HG02642 (cell line): ENCODE results near the gene SEC14L2.

Experiments used
- ATAC-seq: cut with Tn5 transposase; IDR thresholded peaks from one replicate; pipeline ENCODE4 v1.9.1; 2021; ENCODE audit warnings: mild to moderate bottlenecking; ENCODE audit not compliant: unreplicated experiment, poor library complexity

Gene SEC14L2

GRCh38 chr22:30424534-30425326, 27.9 kb downstream of the SEC14L2 start:
- no peak for ATAC-seq

DNA sequence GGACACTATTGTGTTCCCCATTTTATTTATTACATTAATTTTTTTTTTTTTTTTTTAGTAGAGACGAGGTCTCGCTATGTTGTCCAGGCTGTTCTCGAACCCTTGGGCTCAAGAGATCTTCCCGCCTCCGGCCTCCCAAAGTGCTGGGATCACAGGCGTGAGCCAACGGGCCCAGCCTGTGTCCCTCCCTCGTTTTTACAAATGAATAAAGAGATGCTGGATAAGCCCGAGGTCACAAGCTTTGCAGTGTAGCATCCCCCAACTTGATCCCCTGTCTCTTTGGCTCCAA, 28.5 kb downstream of the SEC14L2 start:
- no peak for ATAC-seq

- ATAC-seq: no peak
Measured at GRCh38 chr22:30425616-30426387, 29.0 kb downstream of the SEC14L2 start, which contains the start of gene MTFP1. Gene MTFP1, plus strand, starts transcription at chr22:30425768. Its CDS starts 112 bp downstream, at chr22:30425880.

GRCh38 chr22:30426388-30427353, 29.9 kb downstream of the SEC14L2 start:
- ATAC-seq: no peak

- ATAC-seq: no peak
Measured at GRCh38 chr22:30427871-30428270, 31.1 kb downstream of the SEC14L2 start.

- ATAC-seq: no peak
Measured at GRCh38 chr22:30429887-30430286, 33.1 kb downstream of the SEC14L2 start.

DNA sequence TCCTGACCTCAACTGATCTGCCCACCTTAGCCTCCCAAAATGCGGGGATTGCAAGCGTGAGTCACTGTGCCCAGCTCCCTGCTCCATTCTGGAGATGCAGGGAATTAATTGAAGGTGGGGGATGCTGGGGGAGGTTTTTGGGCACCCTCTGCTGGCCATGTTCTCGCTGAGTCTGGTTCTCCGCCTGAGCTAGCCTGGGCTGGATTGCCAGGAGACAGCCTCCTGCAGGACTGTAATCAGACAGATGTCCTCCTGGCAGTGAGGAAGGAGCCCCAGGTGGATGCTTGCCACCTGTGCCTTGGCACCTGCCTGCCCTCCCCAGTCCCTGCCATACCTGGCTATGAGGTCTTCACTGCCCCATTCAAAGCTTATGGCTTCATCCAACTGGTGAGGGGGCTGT, 34.1 kb downstream of the SEC14L2 start:
- no peak for ATAC-seq

GRCh38 chr22:30432096-30432495, 35.3 kb downstream of the SEC14L2 start:
- ATAC-seq: no peak

DNA sequence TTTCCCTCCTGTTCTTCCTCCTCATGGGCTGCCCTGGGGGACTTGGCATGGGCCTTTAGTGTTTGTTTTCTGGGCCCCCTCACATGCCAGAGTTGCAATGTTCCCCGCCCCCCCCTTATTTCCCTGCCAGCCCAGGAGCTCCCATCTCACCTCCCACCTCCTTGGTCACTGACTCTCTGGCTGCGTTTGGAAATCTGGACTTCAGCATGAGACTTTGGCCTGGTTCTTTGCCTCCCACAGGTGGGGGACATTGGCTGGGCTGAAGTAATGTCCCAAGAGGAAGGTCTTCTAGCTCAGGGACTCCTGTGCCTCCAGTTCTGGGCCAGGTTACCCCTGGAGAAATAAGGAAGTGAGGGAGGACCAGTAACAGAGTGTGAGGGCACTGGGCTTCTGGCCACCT, 35.7 kb downstream of the SEC14L2 start:
- no peak for ATAC-seq

DNA sequence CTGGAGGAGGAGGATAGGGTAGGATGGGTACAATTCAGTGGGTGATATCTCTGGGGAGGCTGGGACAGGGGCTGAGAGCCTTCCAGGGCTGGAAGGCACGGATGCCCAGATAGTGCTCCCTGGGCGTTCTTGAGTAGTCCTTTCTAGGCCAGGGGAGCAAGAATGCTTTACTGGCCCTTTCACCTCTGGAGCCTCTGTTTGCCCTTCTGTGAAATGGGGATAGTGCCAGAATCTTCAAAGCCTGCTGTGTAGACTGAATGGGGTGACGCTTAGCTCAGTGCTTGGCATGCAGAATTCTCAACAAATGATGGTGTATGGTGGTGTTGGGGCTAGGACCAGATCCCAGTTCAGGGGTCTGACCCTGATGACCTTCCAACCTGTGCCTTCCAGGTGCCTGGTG, 36.4 kb downstream of the SEC14L2 start:
- ATAC-seq: no peak

DNA sequence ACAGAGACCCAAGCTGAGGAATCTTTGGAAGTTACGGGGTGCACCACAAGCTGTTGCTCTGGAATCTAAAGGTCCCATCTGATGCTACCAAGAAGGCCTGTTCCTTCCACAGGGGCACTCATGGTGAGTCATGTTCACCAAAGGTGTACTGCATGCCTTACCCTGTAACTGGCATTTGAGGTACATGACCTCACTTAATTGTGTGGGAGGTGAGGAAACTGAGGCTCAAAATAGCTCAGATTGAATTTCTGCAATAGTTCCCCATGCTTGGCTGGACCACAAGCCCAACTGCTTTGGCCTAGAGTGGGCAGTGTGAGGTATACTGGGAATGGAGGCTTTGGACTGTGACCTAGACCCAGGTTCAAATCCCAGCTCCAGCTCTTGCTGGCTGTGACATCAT, 37.0 kb downstream of the SEC14L2 start:
- ATAC-seq: no peak

- ATAC-seq: no peak
Measured at GRCh38 chr22:30434843-30435242, 38.0 kb downstream of the SEC14L2 start.

DNA sequence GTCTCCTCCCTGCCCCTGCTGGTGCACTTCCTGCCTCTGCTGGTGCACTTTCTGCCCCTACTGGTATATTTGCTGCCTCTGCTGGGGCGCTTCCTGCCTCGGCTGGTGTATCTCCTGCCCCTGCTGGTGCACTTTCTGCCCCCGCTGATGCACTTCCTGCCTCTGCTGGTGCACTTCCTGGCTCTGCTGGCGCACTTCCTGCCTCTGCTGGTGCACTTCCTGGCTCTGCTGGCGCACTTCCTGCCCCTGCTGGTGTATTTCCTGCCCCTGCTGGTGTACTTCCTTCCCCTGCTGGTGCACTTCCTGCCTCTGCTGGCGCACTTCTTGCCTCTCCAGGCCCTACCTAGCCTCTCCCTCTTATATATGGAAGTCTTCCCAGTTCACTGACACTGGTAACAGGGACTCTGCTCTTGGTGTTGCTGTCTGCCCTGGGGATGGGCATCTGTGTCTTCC, 38.9 kb downstream of the SEC14L2 start:
- no peak for ATAC-seq

DNA sequence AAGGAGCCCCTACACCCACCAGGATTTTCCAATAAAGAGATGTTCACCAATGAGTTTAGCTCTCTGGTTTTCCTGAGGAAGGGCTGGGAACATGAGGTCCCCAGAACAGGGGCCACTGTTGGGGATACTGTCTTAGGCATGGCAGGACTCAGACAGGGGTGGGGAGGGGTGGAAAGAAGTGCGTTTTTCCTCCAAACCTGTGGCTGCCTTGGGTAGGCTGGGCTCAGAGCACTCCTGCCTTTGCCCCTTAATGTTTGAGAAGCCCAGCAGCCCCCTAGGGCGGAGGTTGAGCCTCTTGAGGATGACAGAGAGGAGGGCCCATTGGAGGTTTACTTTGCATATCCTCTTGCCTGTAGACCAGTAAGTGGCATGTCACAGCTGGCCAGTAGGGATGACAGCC, 39.4 kb downstream of the SEC14L2 start:
- ATAC-seq: no peak

DNA sequence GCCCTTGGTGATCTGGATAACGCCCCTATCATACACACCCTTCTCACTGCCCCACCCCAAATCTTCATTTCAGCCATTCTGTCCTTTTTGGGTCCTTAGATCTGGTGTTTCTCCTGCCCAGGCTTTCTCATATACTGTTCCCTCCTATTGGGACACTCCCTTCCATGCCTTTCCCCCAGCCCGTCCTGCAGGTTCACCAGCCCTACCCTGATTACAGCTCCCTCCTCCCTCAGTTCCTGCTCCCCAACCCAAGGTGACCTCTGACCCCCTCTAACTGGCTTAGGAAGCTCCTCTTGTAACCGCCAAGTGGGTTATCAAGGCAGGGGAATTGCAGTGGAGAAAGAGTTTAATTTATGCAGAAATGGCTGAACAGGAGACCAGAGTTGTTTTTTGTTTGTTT, 41.7 kb downstream of the SEC14L2 start:
- no peak for ATAC-seq

DNA sequence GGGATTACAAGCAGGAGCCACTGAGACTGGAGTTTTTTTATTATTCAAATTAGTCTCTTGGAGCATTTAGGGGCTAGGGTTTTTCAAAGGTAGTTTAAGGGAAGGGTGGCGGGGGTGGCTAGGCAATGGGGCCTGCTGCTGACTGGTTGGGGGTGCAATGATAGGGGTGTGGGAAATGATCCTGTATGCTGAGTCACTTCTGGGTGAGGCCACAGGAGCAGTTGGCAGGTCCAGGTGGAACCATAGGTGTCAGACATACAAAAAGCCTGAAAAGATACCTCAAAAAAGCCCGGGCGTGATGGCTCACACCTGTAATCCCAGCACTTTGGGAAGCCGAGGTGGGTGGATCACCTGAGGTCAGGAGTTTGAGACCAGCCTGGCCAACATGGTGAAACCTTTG, 42.4 kb downstream of the SEC14L2 start:
- no peak for ATAC-seq

DNA sequence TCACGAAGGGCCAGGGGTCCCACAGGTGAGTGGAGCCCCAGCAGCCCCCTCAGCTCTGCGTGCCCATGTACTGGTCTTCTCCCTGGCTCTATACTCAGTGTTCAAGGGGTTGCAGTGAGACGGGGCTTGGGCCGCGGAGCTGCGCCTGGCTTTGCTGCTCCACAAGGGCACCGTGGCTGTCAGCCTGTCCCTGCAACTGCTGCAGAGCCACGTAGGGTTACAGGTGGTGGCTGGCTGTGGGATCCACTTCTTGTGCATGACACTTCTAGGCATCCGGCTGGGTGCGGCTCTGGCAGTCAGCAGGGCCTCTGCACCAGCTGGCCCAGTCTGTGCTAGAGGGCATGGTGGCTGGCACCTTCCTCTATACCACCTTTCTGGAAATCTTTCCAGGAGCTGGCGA, 43.0 kb downstream of the SEC14L2 start:
- no peak for ATAC-seq

DNA sequence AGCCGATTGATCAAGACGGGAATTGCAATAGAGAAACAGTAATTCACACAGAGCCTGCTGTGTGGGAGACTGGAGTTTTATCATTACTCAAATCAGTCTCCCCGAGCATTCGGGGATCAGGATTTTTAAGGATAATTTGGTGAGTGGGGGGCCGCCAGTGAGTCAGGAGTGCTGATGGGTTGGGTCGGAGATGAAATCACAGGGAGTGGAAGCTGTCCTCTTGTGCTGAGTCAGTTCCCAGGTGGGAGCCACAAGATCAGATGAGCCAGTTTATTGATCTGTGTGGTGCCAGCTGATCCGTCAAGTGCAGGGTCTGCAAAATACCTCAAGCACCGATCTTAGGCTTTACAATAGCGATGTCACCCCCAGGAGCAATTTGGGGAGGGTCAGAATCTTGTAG, 44.3 kb downstream of the SEC14L2 start:
- ATAC-seq: no peak

DNA sequence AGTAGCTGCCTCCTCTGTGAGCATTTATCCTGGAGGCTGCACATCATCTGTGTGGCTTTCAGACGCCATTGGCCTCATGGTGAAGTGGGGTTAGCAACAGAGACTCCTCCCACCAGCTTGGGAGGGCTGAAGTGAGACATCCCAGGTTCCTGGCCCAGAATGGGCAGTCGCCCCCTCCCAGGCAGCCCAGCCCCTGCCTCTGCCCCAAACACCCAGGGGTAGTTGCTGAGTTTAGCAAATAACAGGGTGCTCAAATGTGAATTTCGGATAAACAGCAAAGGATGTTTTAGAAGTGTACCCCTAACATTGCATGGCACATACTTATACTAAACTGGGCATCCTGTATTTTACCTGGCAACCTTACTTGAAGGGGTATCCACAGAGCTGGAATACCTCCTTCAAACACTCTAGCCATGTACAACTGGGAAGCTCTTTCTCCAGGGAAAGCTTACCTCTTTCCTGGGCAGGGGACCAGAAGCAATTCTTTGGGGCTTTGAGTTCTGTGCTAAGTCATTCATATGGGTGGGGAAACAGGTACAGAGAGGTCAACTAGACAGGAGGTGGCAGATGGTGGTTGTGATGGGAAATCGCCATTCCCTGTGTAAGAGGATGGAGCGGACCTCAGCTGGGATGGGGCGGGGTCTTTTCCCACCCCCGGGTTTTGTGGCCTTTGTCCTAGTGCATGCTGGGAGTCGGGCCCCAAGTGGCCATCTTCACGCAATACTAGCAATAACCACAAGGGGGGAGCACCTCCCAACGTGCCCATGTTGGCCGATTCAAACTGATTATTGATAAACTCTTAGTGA, 48.0 kb downstream of the SEC14L2 start:
- peak; percentile 63 for ATAC-seq
